ENCODE data around the gene FBXL13. TPM values are rescaled to one million over a fixed set of nuclear protein-coding genes. Genes with fewer than 3 reads are reported as not detected.

The FBXL13 gene
- total and polyA plus RNA-seq, 2 of the 8 experiments (the other 6 are each of a cell fraction or from before 2014, with no cell fraction given) = 1.2 to 2.8 TPM

DNA sequence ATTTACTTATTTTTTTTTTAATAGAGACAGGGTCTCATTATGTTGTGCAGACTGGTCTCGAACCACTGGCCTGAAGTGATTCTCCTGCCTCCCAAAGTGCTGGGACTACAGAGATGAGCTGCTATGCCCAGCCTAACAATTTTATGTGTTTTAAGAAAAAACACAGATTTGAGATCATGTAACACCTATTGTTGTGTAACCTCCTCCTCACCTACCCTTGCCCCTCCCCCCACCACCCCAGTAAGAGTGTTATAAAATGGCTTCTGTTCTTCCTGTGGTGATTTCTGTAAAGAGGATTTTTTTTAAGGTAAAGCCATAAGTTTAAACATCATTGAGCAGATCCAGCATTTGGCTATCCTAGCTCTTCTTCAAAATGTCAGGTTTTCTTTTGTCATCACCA, 7.9 kb upstream of the FBXL13 start:
- Histone ChIP-seq H3K23ac (ENCODE audit: insufficient read length) (no peak overlapping the region), H3K36me3 (ENCODE audit: control insufficient read depth in 2 of 4, insufficient read depth in 4 of 4, low read length in 3 of 4) (peaks cover 4 to 25% (median 9%) of the 10 kb centered on the region in 4 experiments; a peak in 6 of 8 replicates), H3K18ac (ENCODE audit: extremely low read depth, low read length) (no peak overlapping the region), H3K4ac (replicated peaks; ENCODE audit: insufficient read length, low read depth, low read length) (no peak overlapping the region), H3K9me3 (ENCODE audit: insufficient read depth in 2 of 2, low read depth in 1 of 2, low read length in 1 of 2) (no peaks in the 10 kb centered on the region), H3K56ac (replicated peaks; ENCODE audit: insufficient read length, low read depth, low read length) (no peak overlapping the region), H4K8ac (ENCODE audit: extremely low read depth, insufficient read depth, low read length) (no peak overlapping the region), H4K5ac (ENCODE audit: insufficient read length, low read depth, low read length) (no peak overlapping the region), H2BK20ac (ENCODE audit: low read length) (no peak overlapping the region), H2AK5ac (ENCODE audit: low read depth, low read length) (no peak overlapping the region), H3K4me2 (ENCODE audit: insufficient read depth in 1 of 2, low read depth in 2 of 2, low read length in 2 of 2) (no peak overlapping the region), H3K79me2 (ENCODE audit: control insufficient read depth in 1 of 2, insufficient read depth in 2 of 2, low read length in 2 of 2) (peaks cover 0 to 27% of the 10 kb centered on the region in 2 experiments; a peak in 2 of 4 replicates), H3K27me3 (replicated peaks in 1 of 4; ENCODE audit: control insufficient read depth in 3 of 4, extremely low read depth in 1 of 4, insufficient read depth in 3 of 4, low read length in 3 of 4) (no peaks in the 10 kb centered on the region), H3K23me2 (ENCODE audit: low read depth, low read length) (no peaks in the 10 kb centered on the region), H2AFZ (ENCODE audit: low read length) (no peak overlapping the region), H3K4me3 (ENCODE audit: extremely low read depth in 1 of 4, insufficient read depth in 2 of 4, low read depth in 3 of 4, low read length in 4 of 4) (no peak overlapping the region), H3K9ac (replicated peaks in 1 of 4; ENCODE audit: extremely low read depth in 1 of 4, low read depth in 3 of 4, low read length in 3 of 4) (no peak overlapping the region), H2BK12ac (ENCODE audit: low read depth, low read length) (no peak overlapping the region), H3K14ac (ENCODE audit: insufficient read length) (no peak overlapping the region), H2BK15ac (ENCODE audit: low read length) (no peak overlapping the region), H3K79me1 (ENCODE audit: low read depth, low read length) (no peaks in the 10 kb centered on the region), H3K27ac (ENCODE audit: low read depth, low read length) (no peak overlapping the region), H2BK120ac (replicated peaks; ENCODE audit: low read depth, low read length) (no peak overlapping the region), H4K20me1 (replicated peaks in 1 of 2; ENCODE audit: control insufficient read depth in 1 of 2, insufficient read depth in 2 of 2, low read length in 2 of 2) (no peaks in the 10 kb centered on the region), H3K4me1 (replicated peaks in 1 of 4; ENCODE audit: control insufficient read depth in 3 of 4, insufficient read depth in 4 of 4, low read length in 3 of 4) (0 out of 7 replicates have a peak, but pooled peaks cover 0 to 2% (median 0%) of the 10 kb centered on the region in 4 experiments), H4K91ac (replicated peaks; ENCODE audit: insufficient read length, low read length) (no peak overlapping the region), H2BK5ac (ENCODE audit: low read depth, low read length) (no peak overlapping the region)
- FAIRE-seq (no peak), DNase-seq (ENCODE audit: low read depth in 1 of 2, low spot score in 2 of 2) (no peak)
- WGBS, 2 experiments (ENCODE audit: extremely low coverage in 1 of 2, insufficient coverage in 1 of 2, insufficient read length in 1 of 2, insufficient replicate concordance in 2 of 2, low coverage in 1 of 2, low lambda C conversion rate in 2 of 2, missing lambda C conversion rate in 1 of 2) = 100% methylated on average over 1 of the region's 1 CpG; no CpG with 5 or more reads in 1 of the 2 experiments
- POLR2A ChIA-PET (ENCODE audit: partially characterized antibody) = interaction anchor here (1.4 kb wide), 1 partner anchor 8 kb away, joined by 3 read pairs; no protein-coding TSS in a partner anchor
- TF ChIP-seq POLR2AphosphoS5 (IDR thresholded peaks at IDR 0.05; ENCODE audit: low read depth, low read length) (no peak), HDAC2 (IDR thresholded peaks at IDR 0.05; ENCODE audit: borderline replicate concordance in 1 of 2, low read depth in 2 of 2, low read length in 2 of 2) (no peak), RAD21 (IDR thresholded peaks at IDR 0.05 in 1 of 2, conservative IDR thresholded peaks at IDR 0.05 in 1 of 2; ENCODE audit: low read depth in 2 of 2, low read length in 2 of 2) (no peak), RFX5 (IDR thresholded peaks at IDR 0.05; ENCODE audit: borderline replicate concordance, low read depth, low read length) (no peak), SP1 (IDR thresholded peaks at IDR 0.05; ENCODE audit: low read depth, low read length) (no peak), CEBPB (IDR thresholded peaks at IDR 0.05; ENCODE audit: low read depth, low read length) (peak; percentile 73), RXRA (IDR thresholded peaks at IDR 0.05; ENCODE audit: insufficient read depth, low read depth, low read length) (no peak)
- CTCF ChIA-PET (ENCODE audit: partially characterized antibody) = interaction anchor here (1.0 to 1.3 kb wide), 2 partner anchors 21 to 170 kb away, joined by 3 to 4 read pairs; no protein-coding TSS in a partner anchor

Data from H1 (cell line).